Myocyte (in vitro differentiated cells): ENCODE results near the gene NAE1. TPM values are rescaled to one million over a fixed set of nuclear protein-coding genes. Genes with fewer than 3 reads are reported as not detected.
A peak's percentile ranks its signal among the peaks of the same experiment; 100 is the strongest.
"Not testable (repeated sequence)": the region's sequence is repeated elsewhere in the genome, so short reads cannot be mapped to it uniquely, and the experiment has no call there.

Source experiments
- DNase-seq: peaks from one replicate; pipeline ENCODE4 v3.0.0-alpha.2; 2012; ENCODE audit warnings: low read depth
- total RNA-seq: library from RNA; depleted of rRNA; stranded (reverse); fragments of >200 nt; gene quantifications from 2 replicates; pipeline ENCODE4 v1.2.3, GENCODE V29; 2014

The NAE1 gene
- total RNA-seq, 1 donor from 2014 or later = 57.6 TPM

DNA sequence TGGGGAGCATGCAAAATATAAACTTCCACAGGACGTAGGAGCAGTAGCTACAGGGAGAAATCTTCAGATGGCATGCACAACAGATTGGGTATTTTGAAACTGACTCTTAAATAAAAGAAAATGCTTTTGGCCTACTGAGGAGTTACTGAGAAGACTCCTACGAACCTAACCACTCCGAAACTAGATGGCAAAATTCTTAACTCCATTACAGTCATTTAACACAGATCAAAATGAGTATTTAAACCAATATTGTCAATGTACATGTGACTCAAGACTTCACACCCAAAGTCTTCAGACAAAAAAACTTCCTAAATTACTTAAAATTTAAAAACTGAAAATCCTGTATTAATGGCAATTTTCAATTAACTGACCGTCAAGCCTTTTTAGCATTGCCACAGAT is 21.0 kb downstream of the NAE1 start:
- DNase-seq = no peak

DNA sequence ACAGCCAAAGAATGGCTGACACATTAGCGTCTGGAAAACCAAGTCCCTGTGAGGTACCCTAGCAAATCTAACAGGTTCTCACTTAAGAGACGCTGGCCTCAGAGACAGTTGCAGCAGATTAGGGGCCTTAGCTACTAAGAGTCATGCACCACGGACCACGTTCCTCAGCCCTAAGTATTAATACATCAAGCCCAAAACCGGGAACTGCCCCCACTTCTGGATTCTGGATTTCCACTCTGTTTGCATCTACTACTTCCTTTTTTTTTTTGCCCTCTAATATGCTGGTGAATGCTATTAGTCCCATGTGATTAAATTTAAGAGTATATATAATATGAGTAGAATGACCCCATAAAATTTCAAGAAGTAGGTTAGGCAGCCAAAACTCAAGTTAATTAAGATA is 28.6 kb downstream of the NAE1 start:
- DNase-seq = no peak

DNA sequence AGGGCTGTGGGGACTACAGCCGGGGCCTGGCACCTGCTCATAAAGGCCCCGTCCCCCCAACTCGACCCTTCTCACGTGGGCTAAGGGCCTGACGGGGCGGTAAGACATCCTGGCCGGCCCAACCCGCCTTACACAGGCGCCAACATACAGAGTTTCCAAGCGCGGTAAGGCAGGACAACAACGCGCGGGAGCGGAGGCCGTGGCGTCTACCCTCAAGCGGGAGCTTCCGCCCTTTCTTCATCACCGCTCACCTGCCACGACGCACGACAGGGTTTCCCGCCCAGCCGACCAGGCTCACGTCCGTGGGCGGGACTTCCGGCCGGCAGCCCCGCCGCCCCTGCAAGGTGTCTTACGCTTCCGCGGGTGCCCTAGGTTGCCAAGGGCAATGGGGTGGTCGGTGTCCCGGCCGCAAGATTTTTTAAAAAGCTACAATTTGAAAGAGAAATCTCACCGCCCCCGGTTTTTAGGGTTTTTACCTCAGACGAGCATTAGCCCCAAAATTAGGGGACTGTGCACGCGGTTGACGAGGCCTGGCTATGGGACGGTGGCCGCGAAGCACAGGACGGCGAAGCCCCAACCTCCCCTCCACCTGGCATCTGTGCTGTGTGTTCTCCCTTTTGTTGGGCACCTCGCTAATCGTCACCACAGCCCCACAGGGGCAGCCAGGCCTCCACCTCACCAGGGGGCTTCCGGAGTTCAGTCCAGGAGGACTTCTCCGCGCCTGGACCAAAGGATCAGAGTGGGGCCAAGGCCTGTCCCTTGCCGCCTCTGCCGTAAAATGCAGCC is 29.3 kb downstream of the NAE1 start, which contains the start of gene TERB1:
TERB1 (minus strand) TSS at position 265 of the 786 bp plus-strand sequence. CDS start 4,786 bp downstream, outside the sequence.
- no peak for DNase-seq

DNA sequence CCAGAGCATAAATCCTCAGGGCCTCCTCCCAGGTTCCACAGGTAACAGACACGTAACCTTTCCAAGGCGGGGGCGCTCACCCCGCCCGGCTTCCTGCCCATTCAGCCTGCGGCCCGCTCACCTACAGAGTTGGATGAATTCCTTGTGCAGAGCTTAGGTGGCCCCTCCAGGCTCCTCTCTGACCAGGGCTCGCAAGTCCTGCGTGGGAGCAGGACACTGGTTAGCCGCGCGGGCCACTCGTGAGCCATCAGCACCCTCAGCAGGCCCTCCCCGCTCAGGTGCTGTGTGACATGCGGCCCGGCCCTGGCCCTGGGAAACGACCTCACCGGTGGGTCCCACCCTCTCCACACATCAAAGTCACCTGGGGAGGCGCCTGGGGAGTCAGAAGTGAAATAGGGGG is 29.9 kb downstream of the NAE1 start:
- no peak for DNase-seq

DNA sequence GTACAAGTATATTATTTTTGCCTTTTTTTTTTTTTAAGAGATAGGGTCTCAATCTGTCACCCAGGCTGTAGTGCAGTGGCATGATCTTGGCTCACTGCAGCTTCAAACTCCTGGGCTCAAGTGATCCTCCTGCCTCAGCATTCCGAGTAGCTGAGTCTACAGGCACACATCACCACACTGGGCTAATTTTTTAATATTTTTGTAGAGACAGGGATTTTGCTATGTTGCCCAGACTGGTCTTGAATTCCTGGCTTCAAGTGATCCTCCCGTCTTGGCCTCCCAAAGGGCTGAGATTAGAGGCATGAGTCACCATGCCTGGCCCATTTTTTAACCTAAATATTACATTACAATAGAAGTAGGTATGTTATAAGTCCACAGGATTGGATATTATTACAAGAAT is 32.6 kb downstream of the NAE1 start:
- peak; percentile 2 for DNase-seq

DNA sequence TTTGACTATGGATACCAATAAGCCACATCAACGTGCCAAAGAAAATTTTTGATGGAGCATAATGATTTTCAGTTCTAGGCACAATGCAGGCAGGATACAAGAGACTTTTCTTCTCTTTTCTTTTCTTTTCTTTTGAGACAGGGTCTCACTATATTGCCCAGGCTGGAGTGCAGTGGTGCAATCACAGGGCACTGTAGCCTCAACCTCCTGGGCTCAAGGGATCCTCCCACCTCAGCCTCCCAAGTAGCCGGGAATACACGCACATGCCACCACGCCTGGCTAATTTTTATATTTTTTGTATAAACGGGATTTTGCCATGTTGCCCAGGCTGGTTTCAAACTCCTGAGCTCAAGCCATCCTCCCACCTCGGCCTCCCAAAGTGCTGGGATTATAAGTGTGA is 36.8 kb downstream of the NAE1 start:
- DNase-seq = not testable (repeated sequence)

DNA sequence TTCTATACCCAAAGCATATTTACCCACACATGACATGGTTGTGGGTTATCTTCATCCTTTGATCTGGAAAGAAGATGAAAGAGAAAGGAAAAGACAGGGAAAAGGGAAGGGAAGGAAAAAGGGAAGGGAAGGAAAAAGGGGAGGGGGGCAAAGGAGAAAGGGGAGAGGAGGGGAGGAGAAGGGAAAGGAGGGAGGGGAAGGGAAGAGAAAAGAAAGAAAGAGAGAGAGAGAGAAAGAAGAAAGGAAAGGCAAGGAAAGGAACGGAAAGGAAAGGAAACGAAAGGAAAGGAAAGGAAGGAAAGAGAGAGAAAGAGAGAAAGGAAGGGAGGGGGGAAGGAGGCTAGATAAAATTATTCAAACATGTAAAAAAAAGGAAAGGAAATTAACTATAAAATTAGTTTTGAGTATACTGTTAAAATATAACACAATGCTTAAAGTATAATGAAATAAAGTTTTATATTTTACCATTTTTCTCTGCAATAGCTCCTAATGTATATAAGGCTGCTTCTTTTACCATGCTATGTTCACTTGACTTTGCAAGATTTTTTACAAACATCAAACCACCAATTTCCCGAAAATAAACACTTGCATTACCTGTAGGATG is 40.5 kb downstream of the NAE1 start:
- DNase-seq = no peak

DNA sequence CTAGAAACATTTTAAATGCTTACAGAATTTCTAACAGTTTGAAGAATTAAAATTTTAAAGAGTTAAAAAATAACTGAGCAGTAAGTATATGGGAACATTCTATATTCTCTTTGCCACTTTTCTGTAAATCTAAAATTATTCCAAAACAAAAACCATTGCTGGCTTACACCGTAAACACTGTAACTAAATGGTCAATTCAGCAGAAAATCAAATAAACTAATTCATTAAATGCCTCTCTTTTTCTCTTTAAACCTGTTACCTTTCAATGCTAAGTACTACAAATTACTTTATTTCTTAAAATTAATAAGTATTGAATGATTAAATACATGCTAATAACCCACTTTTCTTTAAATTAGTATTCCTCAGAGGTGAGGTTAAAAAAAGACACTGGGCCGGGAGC is 43.3 kb downstream of the NAE1 start:
- DNase-seq = no peak

DNA sequence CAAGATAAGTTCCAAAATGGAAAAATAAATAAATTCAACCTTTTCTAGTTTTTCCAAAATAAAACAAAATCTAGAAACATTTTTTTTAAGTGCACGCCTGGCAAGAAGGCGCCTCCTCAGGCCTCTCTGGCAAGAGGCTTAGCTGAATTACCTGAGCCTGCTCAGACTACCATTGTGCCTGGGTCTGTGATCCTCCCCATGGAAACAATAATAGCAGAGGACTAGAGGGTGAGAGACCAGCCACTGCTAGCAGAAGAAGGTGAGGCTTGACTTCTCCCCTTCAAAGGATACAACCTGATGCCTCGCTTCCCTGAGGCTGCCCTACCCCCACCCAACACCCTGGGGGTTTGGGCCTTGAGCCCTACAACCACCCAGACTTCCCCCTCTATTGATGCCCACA is 44.2 kb downstream of the NAE1 start:
- DNase-seq = no peak

DNA sequence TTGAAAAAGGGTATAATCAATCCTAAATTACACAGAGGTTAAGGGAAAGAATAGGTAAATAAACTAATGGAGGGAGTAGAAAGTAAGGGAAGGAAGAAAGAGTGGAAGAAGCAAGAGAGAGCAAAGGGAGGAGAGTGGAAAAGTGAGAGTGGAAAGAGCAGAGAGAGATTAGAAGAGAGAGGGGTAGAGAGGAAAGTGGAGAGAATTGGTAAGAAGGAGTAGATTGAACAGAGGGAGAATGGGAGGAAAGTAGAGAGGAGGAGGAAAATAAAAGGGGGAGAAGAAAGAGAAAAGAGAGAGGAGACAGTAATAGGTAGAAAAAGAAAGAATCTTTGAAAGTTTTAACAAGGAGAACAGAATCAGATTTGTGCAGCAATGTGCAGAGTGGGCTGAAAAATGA is 54.3 kb downstream of the NAE1 start:
- DNase-seq = no peak

DNA sequence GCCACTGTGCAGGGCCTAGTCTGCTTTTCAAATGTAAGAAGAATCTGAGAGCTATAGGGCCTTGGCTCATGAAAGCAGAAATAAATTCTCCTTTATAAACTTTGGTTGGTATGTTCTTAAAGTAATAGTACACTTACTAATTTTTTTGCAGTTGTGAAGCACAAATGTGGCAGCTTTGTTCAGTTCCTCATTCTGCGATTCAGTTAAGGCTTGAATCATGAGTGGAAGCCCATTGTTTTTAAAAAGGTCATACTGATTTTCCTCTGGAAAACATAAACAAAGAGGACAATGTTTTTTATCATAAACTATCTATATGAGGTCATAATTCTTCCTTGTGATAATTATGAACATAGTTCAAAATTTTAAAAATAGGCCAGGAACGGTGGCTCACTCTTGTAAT is 55.8 kb downstream of the NAE1 start:
- no peak for DNase-seq

DNA sequence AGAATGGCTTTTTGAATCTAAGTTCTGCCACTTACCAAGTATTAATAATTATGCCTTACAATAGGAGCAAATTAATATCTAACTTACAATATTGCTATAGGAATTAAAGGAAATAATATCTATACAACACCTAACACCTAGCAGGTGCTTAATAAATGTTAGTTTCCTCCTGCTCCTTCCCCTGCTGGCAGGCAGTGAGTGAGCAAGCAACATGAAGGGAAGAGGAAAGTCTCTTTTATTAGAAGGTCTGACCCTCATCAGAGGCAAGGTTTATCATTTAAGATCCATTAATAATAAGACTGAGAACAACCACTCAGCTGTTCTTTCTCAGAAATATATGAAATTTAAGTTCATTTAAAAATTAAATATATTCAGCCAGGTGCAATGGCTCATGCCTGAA is 72.7 kb downstream of the NAE1 start:
- no peak for DNase-seq

DNA sequence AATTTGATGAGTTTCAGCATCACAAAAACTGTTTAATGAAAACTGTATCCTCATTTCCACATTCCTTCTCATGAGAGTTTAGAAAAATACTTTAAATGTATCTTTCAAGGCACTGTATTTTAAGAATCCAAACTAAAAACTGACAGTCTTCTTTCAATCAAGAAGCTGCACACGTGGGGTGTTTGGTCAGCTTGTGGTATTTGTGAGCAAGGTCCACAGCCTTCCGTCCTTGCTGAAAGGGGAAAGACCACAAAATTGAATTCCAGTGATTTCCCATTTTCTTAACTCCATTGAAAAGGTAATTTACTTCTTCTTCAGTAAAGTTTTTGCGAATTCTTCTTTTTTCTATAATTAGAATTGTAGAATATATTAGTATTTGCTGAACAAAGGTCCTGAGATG is 76.0 kb downstream of the NAE1 start:
- no peak for DNase-seq

DNA sequence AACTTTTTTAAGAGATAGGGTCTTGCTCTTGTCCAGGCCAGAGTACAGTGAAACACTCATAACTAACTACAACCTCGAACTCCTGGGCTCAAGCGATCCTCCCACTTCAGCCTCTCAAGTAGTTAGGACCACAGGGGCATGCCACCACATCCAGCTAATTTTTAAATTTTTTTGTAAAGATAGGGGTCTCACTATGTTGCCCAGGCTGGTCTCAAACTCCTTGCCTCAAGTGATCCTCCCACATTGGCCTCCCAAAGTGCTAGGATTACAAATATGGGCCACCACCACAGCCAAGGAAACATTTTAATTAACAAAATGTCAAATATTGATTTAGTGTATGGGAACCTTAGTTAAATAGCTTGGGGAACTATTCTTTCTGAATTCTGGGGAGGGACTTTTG is 76.6 kb downstream of the NAE1 start:
- DNase-seq = no peak

DNA sequence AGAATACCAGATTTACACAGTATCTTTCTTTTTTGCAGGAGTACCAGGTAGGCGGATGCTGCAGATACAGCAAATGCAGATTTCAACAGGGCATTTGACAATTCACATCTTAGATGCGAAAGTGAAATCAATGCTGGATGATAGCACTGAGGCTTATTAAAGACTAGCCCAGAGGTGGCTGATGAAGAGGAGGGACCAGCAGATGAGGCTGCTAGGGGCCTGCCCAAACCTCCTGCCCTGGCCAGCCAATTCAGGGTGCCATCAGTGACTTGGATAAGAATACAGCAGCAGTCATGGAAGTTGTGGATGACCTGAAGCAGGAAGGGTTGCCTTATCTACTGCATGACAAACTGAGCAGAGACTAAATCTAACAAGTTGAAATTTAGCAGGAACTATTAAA is 77.8 kb downstream of the NAE1 start:
- DNase-seq = no peak

Other genes starting within 250 kb of the NAE1 start
- 19.0 and 21.2 TPM in 2 replicates for gene CMTM3, start 226.3 kb downstream of the NAE1 start, total RNA-seq
- gene CMTM4, start 134.2 kb downstream of the NAE1 start, total RNA-seq = 10.7 and 10.9 TPM in 2 replicates
- 108 and 137 TPM in 2 replicates for gene DYNC1LI2, start 79.4 kb downstream of the NAE1 start, total RNA-seq
- not detected in 2 replicates for gene TERB1, start 29.4 kb downstream of the NAE1 start, total RNA-seq
- gene CA7, start 13.4 kb upstream of the NAE1 start, total RNA-seq = 3.4 and 4.2 TPM in 2 replicates
- gene PDP2, start 49.5 kb upstream of the NAE1 start, total RNA-seq = 3.5 and 4.6 TPM in 2 replicates
- 1.1 TPM in 1 of 2 replicates, not detected in the other for gene CDH16, start 87.9 kb upstream of the NAE1 start, total RNA-seq
- 26.3 and 60.5 TPM in 2 replicates for gene RRAD, start 94.6 kb upstream of the NAE1 start, total RNA-seq
- gene CIAO2B, start 103.4 kb upstream of the NAE1 start, total RNA-seq = 168 and 235 TPM in 2 replicates
- gene CES2, start 104.5 kb upstream of the NAE1 start, total RNA-seq = 70.7 and 81.0 TPM in 2 replicates
- 1.7 and 1.9 TPM in 2 replicates for gene CES3, start 130.3 kb upstream of the NAE1 start, total RNA-seq
- 0.10 and 0.19 TPM in 2 replicates for gene CES4A, start 157.6 kb upstream of the NAE1 start, total RNA-seq
- gene CBFB, start 198.2 kb upstream of the NAE1 start, total RNA-seq = 54.1 and 75.1 TPM in 2 replicates